HG02943 (cell line): Measurements from ENCODE around the gene SERTAD3.
"Not testable (repeated sequence)": the region's sequence is repeated elsewhere in the genome, so short reads cannot be mapped to it uniquely, and the experiment has no call there.

Experiments
- ATAC-seq: cut with Tn5 transposase; IDR thresholded peaks from one replicate; pipeline ENCODE4 v1.9.1; 2021; ENCODE audit warnings: mild to moderate bottlenecking, low read depth, moderate library complexity; ENCODE audit not compliant: unreplicated experiment

Gene SERTAD3, protein sequence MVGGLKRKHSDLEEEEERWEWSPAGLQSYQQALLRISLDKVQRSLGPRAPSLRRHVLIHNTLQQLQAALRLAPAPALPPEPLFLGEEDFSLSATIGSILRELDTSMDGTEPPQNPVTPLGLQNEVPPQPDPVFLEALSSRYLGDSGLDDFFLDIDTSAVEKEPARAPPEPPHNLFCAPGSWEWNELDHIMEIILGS

GRCh38 chr19:40444000-40444824 is at the start of gene SERTAD3:
Gene SERTAD3 (minus strand): TSS chr19:40444335. CDS start chr19:40442080, 2,255 bp downstream.
- peak; percentile 63 for ATAC-seq

DNA sequence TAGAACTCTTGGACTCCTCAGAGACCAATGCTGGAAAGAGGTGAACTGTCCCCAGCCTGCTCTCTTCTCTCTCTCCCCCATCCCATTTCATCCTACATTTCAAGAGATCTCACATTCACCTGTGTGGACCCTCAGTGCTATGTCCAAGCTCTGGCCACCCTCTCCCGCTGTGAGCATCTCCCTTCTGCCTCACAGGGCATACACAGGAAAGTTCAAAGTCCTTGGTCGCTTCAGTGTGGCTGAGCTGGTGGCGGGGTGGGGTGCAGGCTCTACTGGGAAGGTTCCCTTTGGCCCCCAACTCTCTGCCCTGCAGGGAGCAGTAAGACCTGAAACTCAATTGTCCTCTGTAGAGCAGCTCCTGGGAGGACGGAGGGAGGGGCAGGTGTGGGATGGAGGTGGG is 49.6 kb upstream of the SERTAD3 start:
- no peak for ATAC-seq

DNA sequence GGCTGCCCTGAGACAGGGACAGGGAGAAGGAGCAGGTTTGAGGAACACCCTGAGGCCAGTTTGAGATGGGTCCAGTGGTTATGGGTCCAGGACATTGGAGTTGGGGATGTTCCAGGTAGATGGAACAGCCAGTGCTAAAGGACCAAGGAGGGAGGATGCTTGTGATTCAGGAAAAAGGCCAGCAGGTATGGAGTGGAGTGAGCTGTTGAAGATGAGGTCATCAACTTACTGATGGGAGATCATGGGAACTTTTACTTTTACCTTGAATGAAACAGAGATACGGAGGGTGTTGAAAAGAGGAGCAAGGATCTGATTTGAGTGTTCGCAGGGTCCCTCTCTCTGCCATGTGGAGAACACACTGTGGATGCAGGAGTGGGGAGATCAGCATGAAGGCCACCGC is 48.1 kb upstream of the SERTAD3 start:
- ATAC-seq, result no peak

- no peak for ATAC-seq
Observed at GRCh38 chr19:40489882-40490230, 45.7 kb upstream of the SERTAD3 start.

DNA sequence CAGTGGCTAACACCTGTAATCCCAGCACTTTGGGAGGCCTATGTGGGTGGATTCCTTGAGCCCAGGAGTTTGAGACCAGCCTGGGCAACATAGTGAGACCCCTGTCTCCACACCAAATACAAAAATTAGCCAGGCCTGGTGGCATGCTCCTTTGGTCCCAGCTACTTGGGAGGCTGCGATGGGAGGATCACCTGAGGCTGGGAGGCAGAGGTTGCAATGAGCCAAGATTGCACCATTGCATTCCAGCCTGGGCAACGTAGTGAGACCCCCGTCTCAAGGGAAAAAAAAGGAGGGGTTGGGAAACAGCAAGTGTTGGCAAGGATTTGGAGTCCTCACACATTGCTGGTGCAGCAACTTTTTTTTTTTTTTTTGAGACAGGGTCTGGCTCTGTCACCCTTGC is 41.9 kb upstream of the SERTAD3 start:
- ATAC-seq, result no peak

DNA sequence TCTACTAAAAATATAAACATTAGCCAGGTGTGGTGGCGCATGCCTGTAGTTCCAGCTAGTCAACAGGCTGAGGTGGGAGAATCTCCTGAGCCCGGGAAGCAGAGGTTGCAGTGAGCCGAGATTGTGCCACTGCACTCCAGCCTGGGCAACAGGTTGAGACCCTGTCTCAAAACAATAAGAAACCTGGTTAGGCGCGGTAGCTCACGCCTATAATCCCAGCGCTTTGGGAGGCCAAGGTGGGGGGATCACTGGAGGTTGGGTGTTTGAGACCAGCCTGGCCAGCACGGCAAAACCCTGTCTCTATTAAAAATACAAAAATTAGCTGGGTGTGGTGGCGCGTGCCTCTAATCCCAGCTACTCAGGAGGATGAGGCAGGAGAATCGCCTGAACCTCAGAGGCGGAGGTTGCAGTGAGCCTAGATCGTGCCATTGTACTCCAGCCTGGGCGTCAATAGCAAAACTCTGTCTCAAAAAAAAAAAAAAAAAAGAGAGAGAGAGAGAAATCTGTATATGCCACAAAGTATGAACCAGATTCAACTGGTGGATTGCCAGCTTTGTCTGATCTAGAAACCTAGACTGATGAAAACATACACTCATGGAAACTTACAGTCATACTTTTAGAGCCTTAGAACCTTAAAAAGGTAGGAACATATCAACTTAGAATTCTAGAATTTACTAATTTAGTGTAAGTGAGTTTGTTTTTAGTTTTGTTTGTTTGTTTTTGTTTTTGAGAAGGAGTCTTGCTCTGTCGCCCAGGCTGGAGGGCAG is 31.9 kb upstream of the SERTAD3 start:
- ATAC-seq, result not testable (repeated sequence)

GRCh38 chr19:40474737-40475136 is 30.6 kb upstream of the SERTAD3 start:
- no peak for ATAC-seq

DNA sequence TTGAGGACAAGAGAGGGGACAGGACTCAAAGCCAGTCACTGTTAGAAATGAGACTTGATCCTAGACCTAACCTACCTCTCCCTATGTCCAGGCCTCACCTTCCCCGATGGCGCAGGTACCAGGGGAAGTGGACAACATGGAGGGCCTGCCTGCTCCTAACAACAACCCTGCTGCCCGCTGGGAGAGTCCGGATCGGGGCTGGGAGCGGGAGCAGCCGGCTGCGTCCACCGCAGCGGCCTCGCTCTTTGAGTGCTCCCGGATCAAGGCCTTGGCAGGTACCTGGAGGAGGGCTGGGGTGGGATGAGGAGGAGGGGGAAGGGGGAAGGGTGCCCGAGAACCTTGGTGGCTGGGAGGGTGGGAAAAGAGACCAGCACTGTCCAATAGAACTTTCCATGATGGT is 28.4 kb upstream of the SERTAD3 start:
- ATAC-seq, result no peak

- ATAC-seq, result no peak
Observed at GRCh38 chr19:40471111-40471510, 27.0 kb upstream of the SERTAD3 start.

DNA sequence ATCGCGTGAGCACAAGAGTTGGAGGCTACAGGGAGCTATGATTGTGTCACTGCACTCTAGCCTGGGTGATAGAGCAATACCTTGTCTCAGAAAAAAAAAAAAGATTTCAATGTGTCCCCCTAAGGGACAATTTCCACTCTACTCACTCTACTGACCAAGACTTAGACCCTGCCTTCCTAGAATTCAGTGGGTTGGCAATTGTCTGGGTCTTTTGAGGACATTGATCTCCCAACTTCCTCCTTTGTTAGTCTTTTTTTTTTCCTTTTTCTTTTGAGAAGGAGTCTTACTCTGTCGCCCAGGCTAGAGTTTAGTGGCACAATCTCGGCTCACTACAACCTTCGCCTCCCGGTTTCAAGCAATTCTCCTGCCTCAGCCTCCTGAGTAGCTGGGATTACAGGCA is 24.9 kb upstream of the SERTAD3 start:
- ATAC-seq, result no peak

GRCh38 chr19:40466985-40467734 is 23.0 kb upstream of the SERTAD3 start, which contains the start of gene SPTBN4:
Gene SPTBN4 (plus strand): TSS chr19:40467001. CDS start chr19:40472622, 5,621 bp downstream.
- ATAC-seq, result no peak

GRCh38 chr19:40466219-40466984 is 22.3 kb upstream of the SERTAD3 start:
- no peak for ATAC-seq

DNA sequence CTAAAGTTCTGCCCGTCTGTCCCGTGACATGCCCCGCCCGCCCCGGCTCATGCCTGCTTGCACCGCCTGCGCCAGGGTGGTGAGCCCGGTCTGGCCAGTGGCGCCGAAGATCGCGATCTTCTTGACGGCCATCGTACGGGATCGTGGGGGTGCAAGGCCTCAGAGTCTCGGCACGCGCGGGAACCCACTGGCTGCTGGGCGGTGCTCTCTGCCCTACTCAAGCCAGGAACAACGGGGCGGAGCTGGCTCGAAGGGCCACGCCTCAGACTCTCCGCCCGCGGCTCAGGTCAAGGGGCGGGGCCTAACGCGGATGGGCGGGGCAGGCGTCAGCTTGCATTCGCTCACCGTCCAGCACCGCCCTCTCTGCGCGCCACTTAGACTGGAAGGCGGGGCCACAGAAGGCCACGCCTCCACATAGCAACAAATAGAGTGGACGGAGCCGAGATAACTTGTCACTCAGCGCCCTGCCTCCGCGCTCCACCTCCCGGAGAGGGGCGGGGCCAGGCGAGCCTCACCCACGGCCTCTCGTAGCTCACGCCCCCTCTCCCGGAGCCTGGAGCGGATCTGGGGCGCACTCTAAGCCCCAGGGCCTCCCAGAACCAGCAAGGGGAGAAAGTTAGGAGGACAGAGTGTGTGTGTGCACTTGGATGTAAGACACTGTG is 21.6 kb upstream of the SERTAD3 start, which contains the start of gene BLVRB:
BLVRB (minus strand) TSS at position 189 of the 662 bp plus-strand sequence; CDS start at position 132, 57 bp downstream.
- peak; percentile 78 for ATAC-seq

- ATAC-seq, result peak; percentile 5
Observed at GRCh38 chr19:40465025-40465556, 21.0 kb upstream of the SERTAD3 start.

- no peak for ATAC-seq
Observed at GRCh38 chr19:40464059-40465024, 20.2 kb upstream of the SERTAD3 start.

DNA sequence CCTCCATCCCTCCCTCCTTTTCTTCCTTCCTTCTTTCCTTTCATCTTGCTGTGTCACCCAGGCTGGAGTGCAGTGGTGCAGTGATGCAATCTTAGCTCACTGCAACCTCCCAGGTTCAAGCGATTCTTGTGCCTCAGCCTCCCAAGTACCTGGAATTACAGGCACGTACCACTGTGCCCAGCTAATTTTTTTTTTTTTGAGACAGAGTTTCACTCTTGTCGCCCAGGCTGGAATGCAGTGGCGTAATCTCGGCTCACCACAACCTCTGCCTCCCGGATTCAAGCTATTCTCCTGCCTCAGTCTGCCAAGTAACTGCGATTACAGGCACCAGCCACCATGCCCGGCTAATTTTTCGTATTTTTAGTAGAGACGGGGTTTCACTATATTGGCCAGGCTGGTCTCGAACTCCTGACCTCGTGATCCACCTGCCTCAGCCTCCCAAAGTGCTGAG is 19.5 kb upstream of the SERTAD3 start:
- ATAC-seq, result not testable (repeated sequence)

DNA sequence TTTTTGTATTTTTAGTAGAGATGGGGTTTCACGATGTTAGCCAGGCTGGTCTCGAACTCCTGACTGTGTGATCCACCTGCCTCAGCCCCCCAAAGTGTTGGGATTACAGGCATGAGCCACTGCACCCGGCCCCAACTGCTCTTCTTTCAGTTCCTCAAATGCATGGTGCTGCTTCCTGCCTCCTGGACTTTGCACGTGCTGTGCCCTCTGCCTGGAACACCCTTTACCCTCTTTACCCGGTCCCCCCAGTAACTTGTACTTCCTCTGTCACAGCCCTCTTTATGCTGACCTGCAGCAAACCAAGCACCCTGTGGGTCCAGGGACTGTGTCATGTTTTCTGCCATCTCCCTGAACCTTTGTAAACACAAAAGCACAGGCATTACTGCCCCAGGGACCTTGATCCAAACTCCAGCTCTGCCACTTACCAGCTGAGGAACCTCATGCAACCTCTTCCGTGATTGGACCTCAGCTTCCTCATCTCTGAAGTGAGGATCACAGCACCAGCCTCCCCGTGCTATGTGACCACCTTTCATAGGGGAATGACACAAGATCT is 17.6 kb upstream of the SERTAD3 start:
- no peak for ATAC-seq
